Adrenal gland (tissue), 12 donors: ENCODE data around the gene NSMCE1. TPM values are rescaled to one million over a fixed set of nuclear protein-coding genes. Genes with fewer than 3 reads are reported as not detected.

Source experiments
- DNase-seq, 7 donors: peaks; one replicate each; pipeline ENCODE4 v3.0.0-alpha.2; 2019 to 2020
- H3K27ac ChIP-seq, 5 donors: fragments of 200-600 bp; sonication (generic) in 4 of 5; 1 replicate in 3 of 5; 2 replicates in 2 of 5; pipeline versions ENCODE4 v1.5.1 to v1.8.0; 2016 to 2020; ENCODE audit warnings: mild to moderate bottlenecking in 1 of 5
- H3K27me3 ChIP-seq: fragments of 200-600 bp; 2 replicates; pipeline ENCODE4 v1.8.0; 2021
- H3K36me3 ChIP-seq, 2 donors: fragments of 200-600 bp; replicated peaks in 1 of 2; 1 replicate in 1 of 2; 2 replicates in 1 of 2; pipeline versions ENCODE4 v1.5.1 to v1.8.0; 2018 to 2022
- H3K4me1 ChIP-seq, 2 donors: fragments of 200-600 bp; replicated peaks in 1 of 2; 1 replicate in 1 of 2; 2 replicates in 1 of 2; pipeline versions ENCODE4 v1.5.1 to v1.8.0; 2018 to 2021
- H3K4me3 ChIP-seq, 4 donors: fragments of 200-600 bp; sonication (generic) in 3 of 4; one replicate each; pipeline ENCODE4 v1.5.1; 2016 to 2018
- H3K9me3 ChIP-seq, 3 donors: fragments of 200-600 bp; sonication (generic) in 1 of 3; replicated peaks in 1 of 3; 1 replicate in 2 of 3; 2 replicates in 1 of 3; pipeline versions ENCODE4 v1.5.1 to v1.8.0; 2016 to 2021
- POLR2A ChIP-seq, 2 donors: fragments of 450-650 bp; IDR thresholded peaks; one replicate each; pipeline ENCODE4 v1.6.1; 2017; ENCODE audit warnings: antibody characterized with exemption in 2 of 2, mild to moderate bottlenecking in 2 of 2, moderate library complexity in 1 of 2
- WGBS, 4 donors: extraction: QIAGEN DNeasy Blood & Tissue Kit in 2 of 4; methylation state at CpG; one replicate each; pipeline versions ENCODE4 v1.1.5 to v1.1.7; 2013 to 2017; 5-methylcytosine and 5-hydroxymethylcytosine counted together
- intact Hi-C, 2 donors: fragments of 100-400 bp; cut with DNase I; formaldehyde crosslinking; loops; one replicate each; pipeline versions ENCODE4 v1.14.1 to v1.15.0; 2022 to 2023
- polyA plus RNA-seq, 3 donors: library from polyadenylated mRNA; stranded (reverse); fragments of 200-250 nt in 2 of 3; fragments of 350-450 nt in 1 of 3; fragmentation: Illumina TruSeq in 1 of 3; extraction: RNeasy Lipid Tissue Mini Kit (QIAGEN cat#74804) in 1 of 3; gene quantifications; one replicate each; pipeline ENCODE4 v1.2.3, GENCODE V29; 2013 to 2014
- total RNA-seq, 9 donors: library from RNA; depleted of rRNA in 4 of 9; stranded (reverse); fragments of >200 nt in 4 of 9; fragments of 120-200 nt in 1 of 9; fragmentation: NEBNext Ultra II Directional in 1 of 9; extraction: Animal tissue kit (Norgen Biotek cat#: 25700) in 1 of 9; gene quantifications; one replicate each; pipeline versions ENCODE4 v1.1.0 to v1.2.4, GENCODE V29; 2013 to 2023
- TF ChIP-seq, protein P1 (sequence below), 6 experiments: fragments of 450-650 bp in 4 of 6; fragments of 200-600 bp in 2 of 6; sonication (generic) in 1 of 6; IDR thresholded peaks; 1 replicate in 5 of 6; 2 replicates in 1 of 6; pipeline versions ENCODE4 v1.5.1 to v1.8.0; 2016 to 2021; ENCODE audit warnings: antibody characterized with exemption in 6 of 6, mild to moderate bottlenecking in 2 of 6, moderate library complexity in 1 of 6
- donor health status: healthy with polysubstance abuse.
- donor health status: Bipolar disorder and iron deficiency.
- donor health status: DM: yes; HTN: yes; CAD: no.
- donor health status: DM: no; HTN: no; CAD: no.
- donor health status: DM: no; HTN: no; CAD: no.
- donor health status: DM: yes; HTN: yes; CAD: no.

Gene NSMCE1
- total and polyA plus RNA-seq, 12 donors, result 54.3 to 182 (median 88.1) TPM

DNA sequence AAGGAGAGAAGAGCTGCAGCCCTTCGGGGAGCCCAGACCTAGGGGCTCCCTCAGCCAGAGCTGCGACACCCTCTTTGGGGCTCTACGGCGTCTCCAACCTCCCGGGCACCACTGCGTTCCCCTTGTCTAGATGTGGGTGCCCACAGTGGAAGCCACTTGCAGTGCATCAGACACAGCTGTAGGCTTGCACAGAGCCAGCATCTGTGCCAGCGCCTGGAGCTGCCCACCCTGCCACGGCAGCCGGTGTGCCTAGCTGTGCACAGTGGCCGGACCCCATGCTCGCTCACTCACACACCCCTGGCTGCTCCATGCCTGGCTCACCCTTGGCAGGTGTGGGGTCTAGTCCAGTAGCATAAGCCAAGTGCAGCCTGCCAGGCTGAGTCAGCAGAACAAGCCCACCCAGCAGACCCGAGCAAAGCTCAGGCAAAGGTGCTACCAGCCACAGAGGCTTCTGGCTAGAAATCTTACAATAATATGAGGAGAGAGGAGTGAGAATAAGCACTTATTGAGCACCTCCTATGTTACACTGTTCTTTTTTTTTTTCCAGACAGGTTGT, 78.2 kb downstream of the NSMCE1 start:
- intact Hi-C loops, result no loop called here
- H3K36me3 ChIP-seq, result no peaks in the 10 kb centered on the region
- no peaks in the 10 kb centered on the region for H3K4me1 ChIP-seq
- H3K4me3 ChIP-seq, result no peak overlapping the region
- H3K27ac ChIP-seq, result no peak overlapping the region
- no peaks in the 10 kb centered on the region for H3K9me3 ChIP-seq
- TF ChIP-seq, protein P1, sequence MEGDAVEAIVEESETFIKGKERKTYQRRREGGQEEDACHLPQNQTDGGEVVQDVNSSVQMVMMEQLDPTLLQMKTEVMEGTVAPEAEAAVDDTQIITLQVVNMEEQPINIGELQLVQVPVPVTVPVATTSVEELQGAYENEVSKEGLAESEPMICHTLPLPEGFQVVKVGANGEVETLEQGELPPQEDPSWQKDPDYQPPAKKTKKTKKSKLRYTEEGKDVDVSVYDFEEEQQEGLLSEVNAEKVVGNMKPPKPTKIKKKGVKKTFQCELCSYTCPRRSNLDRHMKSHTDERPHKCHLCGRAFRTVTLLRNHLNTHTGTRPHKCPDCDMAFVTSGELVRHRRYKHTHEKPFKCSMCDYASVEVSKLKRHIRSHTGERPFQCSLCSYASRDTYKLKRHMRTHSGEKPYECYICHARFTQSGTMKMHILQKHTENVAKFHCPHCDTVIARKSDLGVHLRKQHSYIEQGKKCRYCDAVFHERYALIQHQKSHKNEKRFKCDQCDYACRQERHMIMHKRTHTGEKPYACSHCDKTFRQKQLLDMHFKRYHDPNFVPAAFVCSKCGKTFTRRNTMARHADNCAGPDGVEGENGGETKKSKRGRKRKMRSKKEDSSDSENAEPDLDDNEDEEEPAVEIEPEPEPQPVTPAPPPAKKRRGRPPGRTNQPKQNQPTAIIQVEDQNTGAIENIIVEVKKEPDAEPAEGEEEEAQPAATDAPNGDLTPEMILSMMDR (IDR thresholded peaks at IDR 0.05), result no peak
- TF ChIP-seq POLR2A (IDR thresholded peaks at IDR 0.05), result no peak
- 87 to 96% (median 93%) methylated on average over 7 to 12 of the region's 12 CpGs for WGBS, 4 donors
- no peak for DNase-seq
- no peaks in the 10 kb centered on the region for H3K27me3 ChIP-seq

DNA sequence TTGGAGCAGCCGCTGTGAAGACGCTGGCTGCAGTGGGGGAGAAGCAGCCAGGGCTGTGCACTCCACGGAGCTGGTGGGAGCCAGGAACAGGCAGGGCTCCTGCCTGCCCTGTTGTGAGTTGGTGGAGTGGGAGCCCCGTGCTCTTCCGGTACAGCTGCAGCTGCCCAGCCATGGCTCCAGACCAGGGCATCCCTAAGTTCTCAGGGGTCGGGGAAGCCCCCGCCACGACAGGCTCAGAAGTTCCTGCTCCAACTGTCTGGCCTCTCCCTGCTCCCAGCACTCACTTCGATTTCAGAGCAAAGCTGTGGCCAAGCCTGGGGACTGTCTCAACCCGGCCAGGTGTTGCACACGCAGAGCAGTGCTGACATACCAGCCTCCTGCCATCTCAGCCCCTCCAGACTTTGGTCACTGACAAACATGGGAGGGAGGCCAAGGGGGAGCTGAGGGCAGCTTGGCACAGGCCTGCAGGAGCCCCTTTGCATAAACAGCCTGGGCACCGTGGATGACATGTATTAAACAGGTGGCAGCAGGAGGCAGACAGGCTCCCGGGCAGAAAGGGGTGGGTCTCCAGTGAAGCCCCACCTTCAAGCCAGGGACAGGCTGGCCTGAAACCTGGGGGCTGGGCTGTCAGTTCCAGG, 79.1 kb downstream of the NSMCE1 start:
- H3K27me3 ChIP-seq, result no peaks in the 10 kb centered on the region
- no peaks in the 10 kb centered on the region for H3K36me3 ChIP-seq
- no peaks in the 10 kb centered on the region for H3K9me3 ChIP-seq
- DNase-seq, result no peak
- 58 to 70% (median 62%) methylated on average over 6 to 13 of the region's 13 CpGs for WGBS, 4 donors
- no peak overlapping the region for H3K4me3 ChIP-seq
- H3K4me1 ChIP-seq, result no peaks in the 10 kb centered on the region
- TF ChIP-seq POLR2A (IDR thresholded peaks at IDR 0.05), result no peak
- TF ChIP-seq, protein P1 (IDR thresholded peaks at IDR 0.05), result no peak
- no peak overlapping the region for H3K27ac ChIP-seq
- intact Hi-C loops, result no loop called here

DNA sequence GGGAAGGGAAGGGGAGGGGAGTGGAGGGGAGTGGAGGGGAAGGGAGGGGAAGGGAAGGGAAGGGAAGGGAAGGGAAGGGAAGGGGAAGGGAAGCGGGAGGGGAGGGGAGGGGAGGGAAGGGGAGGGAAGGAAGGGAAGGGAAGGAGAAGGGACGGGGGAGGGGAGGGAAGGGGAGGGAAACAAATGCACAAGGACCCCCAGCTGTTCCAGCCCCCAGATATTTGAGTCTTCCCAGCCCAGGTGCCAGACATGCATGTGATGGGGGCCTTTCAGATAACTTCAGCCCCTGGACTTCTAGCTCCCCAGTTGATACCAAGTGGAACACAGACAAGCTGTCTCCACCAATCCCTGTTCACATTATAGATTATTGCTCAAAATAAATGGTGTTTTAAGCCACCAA, 79.9 kb downstream of the NSMCE1 start:
- H3K4me3 ChIP-seq, result no peak overlapping the region
- no peaks in the 10 kb centered on the region for H3K36me3 ChIP-seq
- WGBS, 4 donors, result 80 to 100% (median 86%) methylated on average over 1 to 2 of the region's 2 CpGs
- intact Hi-C loops, result no loop called here
- no peak for DNase-seq
- no peak overlapping the region for H3K27ac ChIP-seq
- H3K4me1 ChIP-seq, result no peaks in the 10 kb centered on the region
- H3K9me3 ChIP-seq, result no peaks in the 10 kb centered on the region
- TF ChIP-seq POLR2A (IDR thresholded peaks at IDR 0.05), result no peak
- TF ChIP-seq, protein P1 (IDR thresholded peaks at IDR 0.05), result no peak
- H3K27me3 ChIP-seq, result no peaks in the 10 kb centered on the region

DNA sequence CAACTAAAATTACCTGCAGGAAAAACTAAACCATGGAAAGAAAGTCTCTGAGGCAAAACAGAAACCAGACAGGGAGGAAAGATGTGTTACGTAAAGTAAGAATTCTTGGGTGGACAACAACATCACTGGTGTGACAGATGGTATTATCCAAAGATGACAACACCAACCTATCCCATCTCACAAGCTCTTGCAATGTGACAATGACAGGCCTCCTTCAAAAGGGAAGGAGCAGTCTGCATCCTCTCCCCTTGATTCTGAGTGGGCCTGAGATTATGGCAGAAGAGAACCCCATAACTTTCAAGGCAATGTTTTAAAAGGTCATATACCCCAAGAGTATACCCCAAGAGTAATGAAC, 82.8 kb downstream of the NSMCE1 start:
- no peak for DNase-seq
- Histone ChIP-seq H3K4me3 (no peak overlapping the region), H3K27me3 (no peaks in the 10 kb centered on the region), H3K36me3 (no peaks in the 10 kb centered on the region), H3K27ac (no peak overlapping the region), H3K9me3 (no peaks in the 10 kb centered on the region), H3K4me1 (no peaks in the 10 kb centered on the region)
- intact Hi-C loops, result no loop called here
- TF ChIP-seq POLR2A (IDR thresholded peaks at IDR 0.05), result no peak
- TF ChIP-seq, protein P1 (IDR thresholded peaks at IDR 0.05), result no peak
- WGBS, 4 donors, result 90 to 100% (median 95%) methylated on average over 1 of the region's 1 CpG
